ENCODE results near the gene C1QC.

Gene C1QC

DNA sequence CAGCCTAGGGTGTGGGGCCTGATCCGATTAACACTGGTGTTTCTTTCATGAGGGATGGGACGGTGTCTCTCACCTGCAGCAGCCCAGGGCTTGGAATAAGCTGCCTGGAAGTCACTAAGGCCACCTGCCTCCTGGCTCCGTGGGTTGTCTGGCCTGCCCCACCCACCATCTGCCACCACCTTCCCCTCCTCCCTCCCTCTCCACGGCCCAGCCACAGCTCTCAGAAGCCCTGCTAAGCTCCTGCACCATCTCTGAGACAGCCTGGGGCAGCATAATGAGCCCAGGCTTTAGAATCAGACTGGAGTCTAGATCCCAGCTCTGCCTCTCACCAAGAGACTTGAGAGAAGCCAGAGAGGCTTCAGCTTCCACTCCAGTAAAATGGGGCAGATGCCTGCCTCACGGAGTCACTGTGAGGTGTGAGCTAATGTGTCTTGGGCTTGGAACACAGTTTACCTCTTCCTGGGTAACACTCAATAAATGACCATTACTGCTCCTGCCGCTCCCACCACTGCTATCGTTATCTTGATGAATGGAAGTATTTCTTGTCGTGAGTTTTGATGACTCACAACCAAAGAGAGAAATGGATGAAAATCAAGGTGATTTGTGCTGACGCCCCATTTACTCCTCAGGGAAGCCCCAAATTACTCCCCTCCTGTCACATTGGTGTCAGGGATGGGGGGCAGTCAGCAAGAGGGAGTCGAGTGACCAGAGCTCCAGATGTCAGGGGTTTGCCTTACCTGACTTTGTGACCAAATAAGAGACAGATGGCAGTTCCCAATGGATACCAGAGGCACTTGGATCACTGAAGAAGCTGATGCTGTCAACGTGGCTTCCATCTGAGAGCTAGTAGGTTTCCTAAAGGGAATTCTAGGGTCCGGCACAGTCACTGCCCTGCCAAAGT lies 30.5 kb upstream of the C1QC start:
- no peaks in the 10 kb centered on the region for H3K4me1 ChIP-seq (ENCODE audit: control insufficient read depth, low read length)
- H3K27ac ChIP-seq (ENCODE audit: low read depth, low read length) = no peak overlapping the region
- no peaks in the 10 kb centered on the region for H3K9me3 ChIP-seq (ENCODE audit: control insufficient read depth, insufficient read depth, low read length)
- no peak overlapping the region for H3K4me2 ChIP-seq (ENCODE audit: low read length)
- no peaks in the 10 kb centered on the region for H3K79me2 ChIP-seq (ENCODE audit: control insufficient read depth, low read length)
- H3K4me3 ChIP-seq (ENCODE audit: low read length) = no peak overlapping the region
- no peaks in the 10 kb centered on the region for H4K20me1 ChIP-seq (ENCODE audit: control insufficient read depth, insufficient read depth, low read depth, low read length)
- no peaks in the 10 kb centered on the region for H3K27me3 ChIP-seq (ENCODE audit: control insufficient read depth, low read length)
- no peaks in the 10 kb centered on the region for H3K36me3 ChIP-seq (ENCODE audit: control insufficient read depth, low read length)
- H3F3A ChIP-seq (ENCODE audit: control insufficient read depth, insufficient read depth) = no peaks in the 10 kb centered on the region
- H3K9me2 ChIP-seq (replicated peaks; ENCODE audit: control insufficient read depth, low read length) = no peaks in the 10 kb centered on the region
- no peak for TF ChIP-seq EZH2phosphoT487 (IDR thresholded peaks at IDR 0.05; ENCODE audit: borderline replicate concordance, low read length)

DNA sequence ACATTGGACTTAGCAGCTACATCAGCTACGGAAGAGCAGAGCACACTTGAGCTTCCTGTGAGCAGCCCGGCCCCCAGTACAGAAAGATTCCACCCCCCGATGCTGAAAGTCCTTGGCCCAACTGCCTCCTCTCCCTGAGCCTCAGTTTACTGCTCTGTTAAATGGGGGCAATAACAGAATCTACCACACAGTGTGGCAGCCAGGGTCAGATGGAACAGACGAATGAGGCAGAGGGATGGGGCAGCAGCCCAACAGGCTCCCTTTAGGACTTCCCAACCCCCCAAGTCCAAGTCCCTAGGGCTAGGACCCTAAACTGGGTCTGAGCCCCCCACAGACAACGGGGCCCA lies 29.9 kb upstream of the C1QC start:
- H3K27me3 ChIP-seq (ENCODE audit: control insufficient read depth, low read length) = no peaks in the 10 kb centered on the region

DNA sequence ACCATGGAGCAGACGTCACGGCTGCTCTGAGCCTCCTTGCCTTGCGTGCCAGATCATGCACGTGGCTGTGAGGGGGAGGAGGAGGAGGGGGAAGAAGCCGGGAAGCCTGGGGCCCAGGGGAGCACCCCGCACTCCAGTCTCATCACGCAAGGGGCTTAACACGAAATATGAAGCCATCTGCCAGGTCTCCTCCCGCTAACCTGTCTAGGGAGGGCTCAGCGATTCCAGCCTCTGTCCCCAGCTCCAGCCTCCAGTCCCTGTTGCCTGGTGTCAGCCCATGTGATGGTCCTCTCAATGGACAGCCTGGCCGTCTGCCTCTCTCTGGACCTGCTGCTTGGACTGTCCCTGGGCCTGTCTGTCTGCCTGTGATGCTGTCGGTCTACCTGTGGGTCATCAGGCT lies 29.5 kb upstream of the C1QC start:
- Histone ChIP-seq H3K27me3 (ENCODE audit: control insufficient read depth, low read length) (no peaks in the 10 kb centered on the region), H3K79me2 (ENCODE audit: control insufficient read depth, low read length) (no peaks in the 10 kb centered on the region), H3K4me1 (ENCODE audit: control insufficient read depth, low read length) (no peaks in the 10 kb centered on the region), H3K36me3 (ENCODE audit: control insufficient read depth, low read length) (no peaks in the 10 kb centered on the region), H3K27ac (ENCODE audit: low read depth, low read length) (no peak overlapping the region), H3K4me3 (ENCODE audit: low read length) (no peak overlapping the region), H3K4me2 (ENCODE audit: low read length) (no peak overlapping the region), H3K9me3 (ENCODE audit: control insufficient read depth, insufficient read depth, low read length) (no peaks in the 10 kb centered on the region), H4K20me1 (ENCODE audit: control insufficient read depth, insufficient read depth, low read depth, low read length) (no peaks in the 10 kb centered on the region), H3F3A (ENCODE audit: control insufficient read depth, insufficient read depth) (no peaks in the 10 kb centered on the region), H3K9me2 (replicated peaks; ENCODE audit: control insufficient read depth, low read length) (no peaks in the 10 kb centered on the region)
- TF ChIP-seq EZH2phosphoT487 (IDR thresholded peaks at IDR 0.05; ENCODE audit: borderline replicate concordance, low read length) = no peak
- TF ChIP-seq, protein P1, sequence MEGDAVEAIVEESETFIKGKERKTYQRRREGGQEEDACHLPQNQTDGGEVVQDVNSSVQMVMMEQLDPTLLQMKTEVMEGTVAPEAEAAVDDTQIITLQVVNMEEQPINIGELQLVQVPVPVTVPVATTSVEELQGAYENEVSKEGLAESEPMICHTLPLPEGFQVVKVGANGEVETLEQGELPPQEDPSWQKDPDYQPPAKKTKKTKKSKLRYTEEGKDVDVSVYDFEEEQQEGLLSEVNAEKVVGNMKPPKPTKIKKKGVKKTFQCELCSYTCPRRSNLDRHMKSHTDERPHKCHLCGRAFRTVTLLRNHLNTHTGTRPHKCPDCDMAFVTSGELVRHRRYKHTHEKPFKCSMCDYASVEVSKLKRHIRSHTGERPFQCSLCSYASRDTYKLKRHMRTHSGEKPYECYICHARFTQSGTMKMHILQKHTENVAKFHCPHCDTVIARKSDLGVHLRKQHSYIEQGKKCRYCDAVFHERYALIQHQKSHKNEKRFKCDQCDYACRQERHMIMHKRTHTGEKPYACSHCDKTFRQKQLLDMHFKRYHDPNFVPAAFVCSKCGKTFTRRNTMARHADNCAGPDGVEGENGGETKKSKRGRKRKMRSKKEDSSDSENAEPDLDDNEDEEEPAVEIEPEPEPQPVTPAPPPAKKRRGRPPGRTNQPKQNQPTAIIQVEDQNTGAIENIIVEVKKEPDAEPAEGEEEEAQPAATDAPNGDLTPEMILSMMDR (IDR thresholded peaks at IDR 0.05; ENCODE audit: low read depth, low read length, poor library complexity, severe bottlenecking) = no peak

More for the DNA sequence above, 29.9 kb upstream of the C1QC start:
- Histone ChIP-seq H3K4me1 (ENCODE audit: control insufficient read depth, low read length) (no peaks in the 10 kb centered on the region), H3F3A (ENCODE audit: control insufficient read depth, insufficient read depth) (no peaks in the 10 kb centered on the region), H3K27ac (ENCODE audit: low read depth, low read length) (no peak overlapping the region), H3K9me2 (replicated peaks; ENCODE audit: control insufficient read depth, low read length) (no peaks in the 10 kb centered on the region), H3K4me3 (ENCODE audit: low read length) (no peak overlapping the region), H4K20me1 (ENCODE audit: control insufficient read depth, insufficient read depth, low read depth, low read length) (no peaks in the 10 kb centered on the region), H3K9me3 (ENCODE audit: control insufficient read depth, insufficient read depth, low read length) (no peaks in the 10 kb centered on the region), H3K79me2 (ENCODE audit: control insufficient read depth, low read length) (no peaks in the 10 kb centered on the region), H3K36me3 (ENCODE audit: control insufficient read depth, low read length) (no peaks in the 10 kb centered on the region), H3K4me2 (ENCODE audit: low read length) (no peak overlapping the region)
- TF ChIP-seq, protein P1 (IDR thresholded peaks at IDR 0.05; ENCODE audit: low read depth, low read length, poor library complexity, severe bottlenecking) = no peak
- TF ChIP-seq EZH2phosphoT487 (IDR thresholded peaks at IDR 0.05; ENCODE audit: borderline replicate concordance, low read length) = no peak

DNA sequence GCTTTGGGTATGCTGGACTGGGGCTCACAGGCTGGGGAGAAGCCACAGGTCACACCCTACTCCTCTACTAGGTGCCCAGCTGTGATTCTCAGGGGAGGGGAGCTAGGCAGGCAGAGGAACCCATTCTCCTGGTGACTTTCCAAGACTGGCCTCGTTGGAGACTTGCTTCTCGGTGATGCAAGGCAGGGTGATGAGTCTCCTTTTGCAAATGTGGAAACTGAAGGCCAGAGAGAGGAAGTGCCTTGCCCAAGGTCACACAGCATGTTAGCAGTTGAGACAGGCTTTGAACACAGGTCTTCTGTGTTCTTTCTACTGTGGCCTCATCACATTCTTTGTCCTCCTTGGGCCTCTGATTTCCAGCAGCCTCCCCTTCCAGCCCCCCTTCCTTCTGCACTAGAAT lies 27.5 kb upstream of the C1QC start:
- Histone ChIP-seq H3K4me2 (ENCODE audit: low read length) (no peak overlapping the region), H4K20me1 (ENCODE audit: control insufficient read depth, insufficient read depth, low read depth, low read length) (no peaks in the 10 kb centered on the region), H3K9me2 (replicated peaks; ENCODE audit: control insufficient read depth, low read length) (no peaks in the 10 kb centered on the region), H3K4me1 (ENCODE audit: control insufficient read depth, low read length) (no peaks in the 10 kb centered on the region), H3K27me3 (ENCODE audit: control insufficient read depth, low read length) (no peaks in the 10 kb centered on the region), H3F3A (ENCODE audit: control insufficient read depth, insufficient read depth) (no peaks in the 10 kb centered on the region), H3K9me3 (ENCODE audit: control insufficient read depth, insufficient read depth, low read length) (no peaks in the 10 kb centered on the region), H3K4me3 (ENCODE audit: low read length) (no peak overlapping the region), H3K27ac (ENCODE audit: low read depth, low read length) (no peak overlapping the region), H3K36me3 (ENCODE audit: control insufficient read depth, low read length) (no peaks in the 10 kb centered on the region), H3K79me2 (ENCODE audit: control insufficient read depth, low read length) (no peaks in the 10 kb centered on the region)
- TF ChIP-seq, protein P1 (IDR thresholded peaks at IDR 0.05; ENCODE audit: low read depth, low read length, poor library complexity, severe bottlenecking) = no peak
- TF ChIP-seq EZH2phosphoT487 (IDR thresholded peaks at IDR 0.05; ENCODE audit: borderline replicate concordance, low read length) = no peak
